ENCODE results near the gene ACSS3. TPM values are rescaled to one million over a fixed set of nuclear protein-coding genes. Genes with fewer than 3 reads are reported as not detected.
A peak's percentile ranks its signal among the peaks of the same experiment; 100 is the strongest.

ACSS3 gene
- total RNA-seq, 1 experiment from 2014 or later: 7.7 TPM

- Histone ChIP-seq H3K4me1 (ENCODE audit: insufficient read depth, low read length, poor library complexity, severe bottlenecking) (peaks cover 11% of the 10 kb centered on the region), H3K36me3 (ENCODE audit: insufficient read depth, low read length, poor library complexity, severe bottlenecking) (no peaks in the 10 kb centered on the region), H3K4me3 (ENCODE audit: low read depth, low read length, poor library complexity, severe bottlenecking) (no peak overlapping the region), H3K27me3 (replicated peaks; ENCODE audit: insufficient read depth, low read depth, low read length, poor library complexity) (no peaks in the 10 kb centered on the region), H3K9me3 (ENCODE audit: low read depth, low read length, poor library complexity, severe bottlenecking) (no peaks in the 10 kb centered on the region), H3K27ac (ENCODE audit: low read depth, low read length, poor library complexity, severe bottlenecking) (no peak overlapping the region)
- DNase-seq (ENCODE audit: low spot score): no peak
- POLR2A ChIA-PET (ENCODE audit: low non-redundant PET): no interaction called here
- TF ChIP-seq CTCF (conservative IDR thresholded peaks at IDR 0.05; ENCODE audit: low read depth, low read length) (no peak), EZH2 (IDR thresholded peaks at IDR 0.05; ENCODE audit: borderline replicate concordance, low read depth, low read length, poor library complexity, severe bottlenecking) (no peak)
- intact Hi-C loops (cut with micrococcal nuclease; ENCODE audit: unreplicated experiment): no loop called here
- BruUV-seq (replicated peaks): no TSS peak
- CTCF ChIA-PET: no interaction called here
These were observed 143.8 kb downstream of the ACSS3 start for GRCh38 chr12:81221681-81222080.

GRCh38 chr12:81222846-81223592 is 145.1 kb downstream of the ACSS3 start:
- H3K27me3 ChIP-seq (replicated peaks; ENCODE audit: insufficient read depth, low read depth, low read length, poor library complexity): no peaks in the 10 kb centered on the region
- BruUV-seq (replicated peaks): no TSS peak
- no peak overlapping the region for H3K27ac ChIP-seq (ENCODE audit: low read depth, low read length, poor library complexity, severe bottlenecking)
- CTCF ChIA-PET: no interaction called here
- no peaks in the 10 kb centered on the region for H3K9me3 ChIP-seq (ENCODE audit: low read depth, low read length, poor library complexity, severe bottlenecking)
- no peak for TF ChIP-seq CTCF (conservative IDR thresholded peaks at IDR 0.05; ENCODE audit: low read depth, low read length)
- TF ChIP-seq EZH2 (IDR thresholded peaks at IDR 0.05; ENCODE audit: borderline replicate concordance, low read depth, low read length, poor library complexity, severe bottlenecking): no peak
- POLR2A ChIA-PET (ENCODE audit: low non-redundant PET): no interaction called here
- intact Hi-C loops (cut with micrococcal nuclease; ENCODE audit: unreplicated experiment): no loop called here
- peaks cover 11% of the 10 kb centered on the region for H3K4me1 ChIP-seq (ENCODE audit: insufficient read depth, low read length, poor library complexity, severe bottlenecking)
- H3K4me3 ChIP-seq (ENCODE audit: low read depth, low read length, poor library complexity, severe bottlenecking): no peak overlapping the region
- H3K36me3 ChIP-seq (ENCODE audit: insufficient read depth, low read length, poor library complexity, severe bottlenecking): no peaks in the 10 kb centered on the region
- peak; percentile 34 for DNase-seq (ENCODE audit: low spot score)

- no peaks in the 10 kb centered on the region for H3K9me3 ChIP-seq (ENCODE audit: low read depth, low read length, poor library complexity, severe bottlenecking)
- no peaks in the 10 kb centered on the region for H3K36me3 ChIP-seq (ENCODE audit: insufficient read depth, low read length, poor library complexity, severe bottlenecking)
- no peaks in the 10 kb centered on the region for H3K27me3 ChIP-seq (replicated peaks; ENCODE audit: insufficient read depth, low read depth, low read length, poor library complexity)
- TF ChIP-seq CTCF (conservative IDR thresholded peaks at IDR 0.05; ENCODE audit: low read depth, low read length) (no peak), EZH2 (IDR thresholded peaks at IDR 0.05; ENCODE audit: borderline replicate concordance, low read depth, low read length, poor library complexity, severe bottlenecking) (no peak)
- peaks cover 11% of the 10 kb centered on the region for H3K4me1 ChIP-seq (ENCODE audit: insufficient read depth, low read length, poor library complexity, severe bottlenecking)
- H3K27ac ChIP-seq (ENCODE audit: low read depth, low read length, poor library complexity, severe bottlenecking): no peak overlapping the region
- BruUV-seq (replicated peaks): no TSS peak
- ChIA-PET CTCF (no interaction called here), POLR2A (ENCODE audit: low non-redundant PET) (interaction anchor here (0.6 kb wide), 1 partner anchor 1874 kb away, joined by 4 read pairs; no protein-coding TSS in a partner anchor)
- intact Hi-C loops (cut with micrococcal nuclease; ENCODE audit: unreplicated experiment): no loop called here
- DNase-seq (ENCODE audit: low spot score): no peak
- H3K4me3 ChIP-seq (ENCODE audit: low read depth, low read length, poor library complexity, severe bottlenecking): no peak overlapping the region
These were observed 146.7 kb downstream of the ACSS3 start for GRCh38 chr12:81224626-81225025.

All from A673 (cell line).